Upper lobe of left lung (tissue), 6 donors: Measurements from ENCODE around the gene FNDC8. TPM values are rescaled to one million over a fixed set of nuclear protein-coding genes. Genes with fewer than 3 reads are reported as not detected.
A peak's percentile ranks its signal among the peaks of the same experiment; 100 is the strongest.
"Not testable (repeated sequence)": the region's sequence is repeated elsewhere in the genome, so short reads cannot be mapped to it uniquely, and the experiment has no call there.

Source experiments
- ATAC-seq, 2 donors: fragments of 200-7000 bp; cut with Tn5 transposase; one replicate each; pipeline ENCODE4 v1.9.1; 2022; ENCODE audit warnings: mild to moderate bottlenecking in 2 of 2, moderate library complexity in 2 of 2; ENCODE audit not compliant: low FRiP score in 2 of 2
- DNase-seq, 2 donors: peaks; one replicate each; pipeline ENCODE4 v3.0.0-alpha.2; 2019 to 2020
- H3K27ac ChIP-seq, 4 donors: fragments of 200-600 bp; sonication (generic); one replicate each; pipeline ENCODE4 v1.5.1; 2016 to 2019
- H3K27me3 ChIP-seq, 4 donors: fragments of 200-600 bp; sonication (generic); one replicate each; pipeline ENCODE4 v1.5.1; 2017 to 2019
- H3K36me3 ChIP-seq, 4 donors: fragments of 200-600 bp; sonication (generic); one replicate each; pipeline ENCODE4 v1.5.1; 2016 to 2019
- H3K4me1 ChIP-seq, 4 donors: fragments of 200-600 bp; sonication (generic); one replicate each; pipeline ENCODE4 v1.5.1; 2018 to 2019
- H3K4me3 ChIP-seq, 4 donors: fragments of 200-600 bp; sonication (generic); one replicate each; pipeline ENCODE4 v1.5.1; 2017 to 2019; ENCODE audit warnings: mild to moderate bottlenecking in 2 of 4, moderate library complexity in 1 of 4
- H3K9me3 ChIP-seq, 4 donors: fragments of 200-600 bp; sonication (generic); one replicate each; pipeline ENCODE4 v1.5.1; 2018 to 2019
- CTCF ChIP-seq, 6 experiments: fragments of 450-650 bp in 4 of 6; fragments of 200-600 bp in 2 of 6; sonication (generic) in 2 of 6; IDR thresholded peaks; one replicate each; pipeline ENCODE4 v1.5.1; 2016 to 2019; ENCODE audit warnings: antibody characterized with exemption in 6 of 6
- EP300 ChIP-seq, 4 donors: sonication (generic); formaldehyde crosslinking; IDR thresholded peaks; one replicate each; pipeline ENCODE4 v1.5.1; 2017; ENCODE audit warnings: antibody characterized with exemption in 4 of 4, control low read depth in 2 of 4
- POLR2A ChIP-seq, 4 donors: fragments of 450-650 bp; IDR thresholded peaks; one replicate each; pipeline ENCODE4 v1.5.1; 2016 to 2017; ENCODE audit warnings: antibody characterized with exemption in 4 of 4, mild to moderate bottlenecking in 2 of 4
- POLR2AphosphoS5 ChIP-seq, 2 donors: sonication (generic); formaldehyde crosslinking; IDR thresholded peaks; one replicate each; pipeline ENCODE4 v1.5.1; 2017; ENCODE audit warnings: antibody characterized with exemption in 2 of 2
- WGBS, 2 donors: methylation state at CpG; one replicate each; pipeline ENCODE4 v1.1.5; 2017 to 2018; 5-methylcytosine and 5-hydroxymethylcytosine counted together
- total RNA-seq, 6 donors: library from RNA; depleted of rRNA in 4 of 6; stranded (reverse); fragments of >200 nt in 4 of 6; gene quantifications; one replicate each; pipeline versions ENCODE4 v1.1.0 to v1.2.1, GENCODE V29; 2016 to 2021
- donor health status: DM: no; HTN: no; CAD: no; lungs with moderate emphysema.
- donor health status: DM: no; HTN: yes; CAD: no; lungs with severe emphysema.

FNDC8 gene
- total RNA-seq, 6 donors from 2014 or later: not detected

DNA sequence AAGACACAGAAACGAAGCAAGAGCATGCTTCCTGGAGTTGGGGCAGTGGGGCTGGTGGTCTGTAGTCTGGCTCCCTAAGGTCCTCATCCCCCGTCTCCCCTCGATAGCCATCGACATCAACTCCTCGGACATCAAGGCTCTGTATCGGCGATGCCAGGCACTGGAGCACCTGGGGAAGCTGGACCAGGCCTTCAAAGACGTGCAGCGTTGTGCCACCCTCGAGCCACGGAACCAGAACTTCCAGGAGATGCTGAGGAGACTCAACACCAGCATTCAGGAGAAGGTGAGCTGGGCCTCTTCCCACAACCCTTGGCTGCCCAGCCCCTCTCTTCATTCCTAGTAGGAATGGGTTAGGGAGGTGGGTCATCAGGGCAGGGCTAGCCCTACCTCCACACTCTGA is 28.5 kb downstream of the FNDC8 start:
- H3K27me3 ChIP-seq: no peaks in the 10 kb centered on the region
- H3K36me3 ChIP-seq: no peaks in the 10 kb centered on the region
- H3K27ac ChIP-seq: no peak overlapping the region
- no peaks in the 10 kb centered on the region for H3K4me1 ChIP-seq
- ATAC-seq (no peak), DNase-seq (no peak)
- 90 to 95% methylated on average over 9 to 11 of the region's 11 CpGs for WGBS, 2 donors
- no peak overlapping the region for H3K4me3 ChIP-seq
- no peak for TF ChIP-seq POLR2A (IDR thresholded peaks at IDR 0.05)
- no peak for TF ChIP-seq CTCF (IDR thresholded peaks at IDR 0.05)
- TF ChIP-seq POLR2AphosphoS5 (IDR thresholded peaks at IDR 0.05): no peak
- TF ChIP-seq EP300 (IDR thresholded peaks at IDR 0.05): no peak
- no peaks in the 10 kb centered on the region for H3K9me3 ChIP-seq

DNA sequence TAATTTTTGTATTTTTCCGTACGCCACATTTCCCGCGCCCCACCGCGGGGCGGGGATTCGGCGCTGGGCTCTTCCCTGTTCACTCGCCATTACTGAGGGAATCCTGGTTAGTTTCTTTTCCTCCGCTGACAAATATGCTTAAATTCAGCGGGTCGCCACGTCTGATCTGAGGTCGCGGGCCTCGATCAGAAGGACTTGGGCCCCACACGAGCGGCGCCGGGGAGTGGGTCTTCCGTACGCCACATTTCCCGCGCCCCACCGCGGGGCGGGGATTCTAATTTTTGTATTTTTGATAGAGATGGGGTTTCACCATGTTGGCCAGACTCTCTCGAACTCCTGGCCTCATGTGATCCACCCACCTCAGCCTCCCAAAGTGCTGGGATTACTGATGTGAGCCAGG is 29.7 kb downstream of the FNDC8 start:
- not testable (repeated sequence) for ATAC-seq, H3K4me3 ChIP-seq, H3K27ac ChIP-seq, H3K9me3 ChIP-seq, H3K27me3 ChIP-seq, H3K36me3 ChIP-seq, H3K4me1 ChIP-seq
- DNase-seq: peak in 1 of 2 donors; percentile 60
- WGBS, 2 donors: 96% methylated on average over 29 of the region's 29 CpGs

DNA sequence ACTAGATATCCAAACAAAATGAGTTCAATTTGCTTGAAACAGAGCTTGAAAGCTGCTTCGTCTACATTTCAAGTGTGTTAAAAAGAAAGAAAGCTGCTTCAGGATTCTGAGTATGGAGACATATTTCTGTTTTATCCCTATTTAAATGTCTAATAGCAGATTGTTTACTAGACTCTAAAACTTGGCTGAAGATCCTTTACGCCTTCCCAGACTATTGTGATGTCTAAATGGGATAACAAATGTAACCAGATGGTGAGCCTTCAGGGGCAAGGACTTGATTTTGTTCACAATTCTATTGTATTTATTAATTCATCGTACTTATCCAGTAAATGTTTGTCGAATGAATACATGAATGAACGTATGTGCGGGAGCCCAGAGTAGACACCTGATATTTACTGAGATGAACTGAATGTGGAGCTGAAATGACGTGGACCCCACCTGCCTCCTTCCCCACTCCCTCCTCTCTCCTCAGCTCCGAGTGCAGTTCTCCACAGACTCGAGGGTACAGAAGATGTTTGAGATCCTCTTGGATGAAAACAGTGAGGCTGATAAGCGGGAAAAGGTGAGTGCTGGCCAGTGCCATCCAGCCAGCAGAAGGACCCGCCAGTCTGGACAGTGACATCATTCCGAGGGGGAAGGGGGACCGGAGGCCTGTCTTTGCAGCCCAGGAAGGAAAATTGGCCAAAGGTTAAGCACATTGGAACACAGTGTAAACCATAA is 31.2 kb downstream of the FNDC8 start:
- no peak overlapping the region for H3K27ac ChIP-seq
- no peak overlapping the region for H3K4me3 ChIP-seq
- H3K4me1 ChIP-seq: no peaks in the 10 kb centered on the region
- ATAC-seq (no peak), DNase-seq (no peak)
- 56 to 64% methylated on average over 13 of the region's 13 CpGs for WGBS, 2 donors
- no peaks in the 10 kb centered on the region for H3K9me3 ChIP-seq
- no peaks in the 10 kb centered on the region for H3K36me3 ChIP-seq
- no peaks in the 10 kb centered on the region for H3K27me3 ChIP-seq
- TF ChIP-seq EP300 (IDR thresholded peaks at IDR 0.05) (no peak), POLR2AphosphoS5 (IDR thresholded peaks at IDR 0.05) (no peak), CTCF (IDR thresholded peaks at IDR 0.05) (no peak), POLR2A (IDR thresholded peaks at IDR 0.05) (no peak)

DNA sequence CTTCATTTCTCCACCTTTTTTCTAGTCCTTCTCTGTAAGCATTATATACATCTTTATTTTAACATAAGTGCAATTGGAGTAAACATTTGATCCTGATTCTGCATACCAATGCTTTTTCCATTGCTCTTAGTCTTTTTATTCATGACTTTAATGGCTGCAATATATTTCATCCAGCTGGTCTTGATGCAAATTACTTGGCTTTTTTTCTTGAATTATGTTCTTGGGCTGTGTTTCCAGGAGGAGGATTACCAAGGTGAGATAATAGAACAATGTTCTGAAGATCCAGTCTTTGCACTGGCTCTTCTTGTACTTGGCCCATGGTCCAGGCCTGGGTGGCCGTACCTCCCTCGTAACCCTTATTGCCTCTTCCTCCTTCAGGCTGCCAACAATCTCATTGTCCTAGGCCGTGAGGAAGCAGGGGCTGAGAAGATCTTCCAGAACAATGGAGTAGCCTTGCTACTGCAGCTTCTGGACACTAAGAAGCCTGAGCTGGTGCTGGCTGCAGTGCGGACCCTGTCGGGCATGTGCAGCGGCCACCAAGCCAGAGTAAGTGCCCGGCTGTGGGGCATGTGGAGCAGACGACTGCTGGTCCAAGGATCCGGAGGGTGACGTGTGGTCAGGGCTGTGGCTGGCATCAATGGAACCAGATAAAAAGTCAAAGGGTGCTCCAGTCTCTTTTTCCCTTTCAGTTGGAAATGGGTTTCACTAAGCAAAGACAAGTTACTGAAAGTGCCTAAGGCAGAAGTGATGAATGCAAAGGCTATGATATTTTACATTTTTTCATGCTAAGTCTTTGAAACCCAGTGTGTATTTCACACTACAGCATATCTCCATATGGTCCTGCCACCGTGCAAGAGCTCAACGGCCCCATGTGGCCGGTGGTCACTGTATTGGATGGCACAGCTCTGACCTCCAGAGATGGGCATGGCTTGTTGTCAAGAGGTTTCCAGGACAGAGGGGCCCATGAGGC is 33.1 kb downstream of the FNDC8 start:
- Histone ChIP-seq H3K27me3 (no peaks in the 10 kb centered on the region), H3K4me1 (no peaks in the 10 kb centered on the region), H3K4me3 (no peak overlapping the region), H3K9me3 (no peaks in the 10 kb centered on the region), H3K27ac (no peak overlapping the region), H3K36me3 (no peaks in the 10 kb centered on the region)
- 87 to 92% methylated on average over 12 to 13 of the region's 13 CpGs for WGBS, 2 donors
- DNase-seq: peak in 1 of 2 donors; percentile 36
- peak in 1 of 2 donors; percentile 34 for ATAC-seq
- TF ChIP-seq POLR2AphosphoS5 (IDR thresholded peaks at IDR 0.05) (no peak), CTCF (IDR thresholded peaks at IDR 0.05) (no peak), POLR2A (IDR thresholded peaks at IDR 0.05) (no peak), EP300 (IDR thresholded peaks at IDR 0.05) (no peak)

- H3K9me3 ChIP-seq: no peaks in the 10 kb centered on the region
- TF ChIP-seq POLR2AphosphoS5 (IDR thresholded peaks at IDR 0.05) (no peak), EP300 (IDR thresholded peaks at IDR 0.05) (no peak), POLR2A (IDR thresholded peaks at IDR 0.05) (no peak), CTCF (IDR thresholded peaks at IDR 0.05) (no peak)
- DNase-seq (no peak), ATAC-seq (no peak)
- no peak overlapping the region for H3K27ac ChIP-seq
- H3K4me1 ChIP-seq: no peaks in the 10 kb centered on the region
- 95% methylated on average over 4 to 7 of the region's 7 CpGs for WGBS, 2 donors
- no peaks in the 10 kb centered on the region for H3K36me3 ChIP-seq
- H3K4me3 ChIP-seq: no peak overlapping the region
- H3K27me3 ChIP-seq: no peaks in the 10 kb centered on the region
Observed at GRCh38 chr17:35155246-35155645, 33.8 kb downstream of the FNDC8 start.
